ENCODE results near the gene STC2. TPM values are rescaled to one million over a fixed set of nuclear protein-coding genes. Genes with fewer than 3 reads are reported as not detected.
A peak's percentile ranks its signal among the peaks of the same experiment; 100 is the strongest.

STC2 gene
- total and polyA plus RNA-seq, 7 donors, result 3.3 to 40.7 (median 13.7) TPM; not detected in 2

GRCh38 chr5:173333925-173334661 lies 5.9 kb upstream of the STC2 start:
- no peak overlapping the region for H3K27ac ChIP-seq
- TF ChIP-seq POLR2A (IDR thresholded peaks at IDR 0.05), result no peak
- TF ChIP-seq EP300 (IDR thresholded peaks at IDR 0.05), result no peak
- no peak for TF ChIP-seq POLR2AphosphoS5 (IDR thresholded peaks at IDR 0.05)
- TF ChIP-seq, protein P1, sequence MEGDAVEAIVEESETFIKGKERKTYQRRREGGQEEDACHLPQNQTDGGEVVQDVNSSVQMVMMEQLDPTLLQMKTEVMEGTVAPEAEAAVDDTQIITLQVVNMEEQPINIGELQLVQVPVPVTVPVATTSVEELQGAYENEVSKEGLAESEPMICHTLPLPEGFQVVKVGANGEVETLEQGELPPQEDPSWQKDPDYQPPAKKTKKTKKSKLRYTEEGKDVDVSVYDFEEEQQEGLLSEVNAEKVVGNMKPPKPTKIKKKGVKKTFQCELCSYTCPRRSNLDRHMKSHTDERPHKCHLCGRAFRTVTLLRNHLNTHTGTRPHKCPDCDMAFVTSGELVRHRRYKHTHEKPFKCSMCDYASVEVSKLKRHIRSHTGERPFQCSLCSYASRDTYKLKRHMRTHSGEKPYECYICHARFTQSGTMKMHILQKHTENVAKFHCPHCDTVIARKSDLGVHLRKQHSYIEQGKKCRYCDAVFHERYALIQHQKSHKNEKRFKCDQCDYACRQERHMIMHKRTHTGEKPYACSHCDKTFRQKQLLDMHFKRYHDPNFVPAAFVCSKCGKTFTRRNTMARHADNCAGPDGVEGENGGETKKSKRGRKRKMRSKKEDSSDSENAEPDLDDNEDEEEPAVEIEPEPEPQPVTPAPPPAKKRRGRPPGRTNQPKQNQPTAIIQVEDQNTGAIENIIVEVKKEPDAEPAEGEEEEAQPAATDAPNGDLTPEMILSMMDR (IDR thresholded peaks at IDR 0.05), result no peak
- H3K4me3 ChIP-seq, result no peak overlapping the region
- DNase-seq, result no peak
- WGBS, 2 donors, result 88 to 92% methylated on average over 4 of the region's 4 CpGs
- intact Hi-C loops (cut with DNase I), result loop anchor here (5.0 to 10.0 kb wide), 2 partner anchors 241 to 277 kb away; partner anchors contain the start of gene CREBRF
- no peaks in the 10 kb centered on the region for H3K36me3 ChIP-seq
- H3K9me3 ChIP-seq, result no peaks in the 10 kb centered on the region
- H3K27me3 ChIP-seq, result peaks cover 6 to 13% (median 8%) of the 10 kb centered on the region in 3 donors
- H3K4me1 ChIP-seq, result peaks cover 0 to 12% (median 10%) of the 10 kb centered on the region in 4 donors

GRCh38 chr5:173331956-173332479 lies 3.8 kb upstream of the STC2 start:
- WGBS, 2 donors, result 41 to 43% methylated on average over 16 of the region's 16 CpGs
- H3K4me1 ChIP-seq, result peaks cover 0 to 33% (median 31%) of the 10 kb centered on the region in 4 donors
- TF ChIP-seq, protein P1 (IDR thresholded peaks at IDR 0.05), result peak; percentile 96 to 98 (median 97)
- TF ChIP-seq EP300 (IDR thresholded peaks at IDR 0.05), result no peak
- no peak for TF ChIP-seq POLR2A (IDR thresholded peaks at IDR 0.05)
- TF ChIP-seq POLR2AphosphoS5 (IDR thresholded peaks at IDR 0.05), result peak in 2 of 4 donors; percentile 20 to 58
- peak; percentile 92 for DNase-seq
- H3K27ac ChIP-seq, result no peak overlapping the region
- no peaks in the 10 kb centered on the region for H3K36me3 ChIP-seq
- intact Hi-C loops (cut with DNase I), result loop anchor here (1.0 to 10.0 kb wide), 3 partner anchors 38 to 275 kb away; partner anchors contain the start of gene CREBRF
- H3K9me3 ChIP-seq, result no peaks in the 10 kb centered on the region
- H3K27me3 ChIP-seq, result peaks cover 6 to 34% (median 18%) of the 10 kb centered on the region in 3 donors
- H3K4me3 ChIP-seq, result no peak overlapping the region

DNA sequence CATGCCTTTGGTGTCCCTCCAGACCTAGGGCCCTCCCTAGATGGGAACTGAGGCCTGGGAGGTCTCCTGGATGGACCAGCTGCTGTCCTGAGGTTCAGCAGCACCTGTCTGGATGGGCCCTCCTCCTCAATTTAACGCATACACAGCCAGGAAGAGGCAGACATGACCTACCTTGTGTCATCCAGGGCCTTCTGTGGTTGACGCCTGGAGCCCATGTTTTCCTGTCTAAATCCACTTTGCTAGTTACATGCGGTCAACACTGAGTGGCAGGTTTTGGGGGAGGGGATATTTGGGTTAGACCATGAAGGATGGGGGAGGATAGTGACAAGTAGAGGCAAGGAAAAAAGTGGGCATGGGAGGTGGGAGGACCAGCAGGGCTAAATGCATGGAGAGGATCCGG lies 3.1 kb upstream of the STC2 start:
- Histone ChIP-seq H3K4me1 (peaks cover 0 to 40% (median 37%) of the 10 kb centered on the region in 4 donors), H3K4me3 (no peak overlapping the region), H3K9me3 (no peaks in the 10 kb centered on the region), H3K27ac (no peak overlapping the region), H3K36me3 (no peaks in the 10 kb centered on the region), H3K27me3 (peaks cover 6 to 41% (median 18%) of the 10 kb centered on the region in 3 donors)
- DNase-seq, result no peak
- WGBS, 2 donors, result 91 to 93% methylated on average over 4 of the region's 4 CpGs
- intact Hi-C loops (cut with DNase I), result loop anchor here (5.0 to 10.0 kb wide), 2 partner anchors 244 to 274 kb away; partner anchors contain the start of gene CREBRF
- TF ChIP-seq, protein P1 (IDR thresholded peaks at IDR 0.05), result no peak
- TF ChIP-seq EP300 (IDR thresholded peaks at IDR 0.05) (no peak), POLR2A (IDR thresholded peaks at IDR 0.05) (no peak), POLR2AphosphoS5 (IDR thresholded peaks at IDR 0.05) (no peak)

DNA sequence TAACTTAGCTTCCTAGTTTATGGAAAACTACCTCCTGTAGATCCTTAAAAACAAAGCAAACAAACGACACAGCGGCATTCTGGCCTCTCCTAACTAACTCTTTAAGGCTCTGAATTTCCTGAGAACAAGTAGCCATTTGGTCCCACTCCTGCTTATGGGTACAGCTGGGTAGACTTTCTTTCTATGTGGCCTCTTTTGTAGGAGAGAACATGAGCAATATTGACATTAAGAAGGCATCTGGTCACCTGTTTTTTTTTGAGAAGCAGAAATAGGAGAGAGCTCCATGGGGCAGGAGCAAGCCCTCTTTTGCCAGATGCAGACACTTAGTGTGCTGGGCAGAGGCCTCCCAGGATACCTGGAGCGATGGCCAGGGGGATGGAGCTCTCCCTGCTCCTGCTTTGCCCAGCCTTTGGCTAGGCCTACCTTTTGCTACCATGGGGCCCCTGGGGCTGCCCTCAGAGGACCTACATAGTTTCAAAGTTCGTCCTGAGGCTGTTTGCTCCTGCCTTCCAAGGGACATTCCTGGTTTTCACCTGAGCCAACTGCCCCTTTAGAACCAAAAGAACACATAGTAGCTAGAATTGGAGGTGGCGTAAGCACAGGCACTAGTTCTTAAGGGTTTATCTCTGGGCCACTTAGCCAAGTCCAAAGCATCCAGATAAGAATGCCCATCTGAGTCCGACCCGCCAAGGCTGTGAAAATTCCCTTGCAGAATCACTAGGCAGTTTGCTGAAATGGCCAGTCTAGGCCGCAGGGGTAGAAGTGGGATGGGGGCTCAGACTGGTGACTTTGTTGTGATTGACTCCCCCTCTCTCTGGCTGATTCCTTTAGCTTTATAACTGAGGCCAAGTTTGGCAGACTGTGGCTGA lies 2.4 kb upstream of the STC2 start:
- H3K36me3 ChIP-seq, result no peaks in the 10 kb centered on the region
- peak overlapping the region in 1 of 4 donors; percentile 84 for H3K27ac ChIP-seq
- H3K9me3 ChIP-seq, result no peaks in the 10 kb centered on the region
- intact Hi-C loops (cut with DNase I), result loop anchor here (5.0 to 10.0 kb wide), 2 partner anchors 244 to 273 kb away; partner anchors contain the start of gene CREBRF
- peaks cover 6 to 44% (median 18%) of the 10 kb centered on the region in 3 donors for H3K27me3 ChIP-seq
- DNase-seq, result no peak
- TF ChIP-seq POLR2AphosphoS5 (IDR thresholded peaks at IDR 0.05) (no peak), EP300 (IDR thresholded peaks at IDR 0.05) (no peak), POLR2A (IDR thresholded peaks at IDR 0.05) (no peak)
- TF ChIP-seq, protein P1 (IDR thresholded peaks at IDR 0.05), result no peak
- 66 to 84% methylated on average over 8 of the region's 8 CpGs for WGBS, 2 donors
- H3K4me1 ChIP-seq, result peaks cover 0 to 44% (median 37%) of the 10 kb centered on the region in 4 donors
- no peak overlapping the region for H3K4me3 ChIP-seq

All from sigmoid colon (tissue), 7 donors.